Embryonic facial prominence (tissue), 1 donor: Measurements from ENCODE around the gene KCNK1.

Source experiments
- DNase-seq: peaks from one replicate; pipeline ENCODE4 v3.0.0-alpha.2; 2016; ENCODE audit errors: extremely low spot score

Gene KCNK1

DNA sequence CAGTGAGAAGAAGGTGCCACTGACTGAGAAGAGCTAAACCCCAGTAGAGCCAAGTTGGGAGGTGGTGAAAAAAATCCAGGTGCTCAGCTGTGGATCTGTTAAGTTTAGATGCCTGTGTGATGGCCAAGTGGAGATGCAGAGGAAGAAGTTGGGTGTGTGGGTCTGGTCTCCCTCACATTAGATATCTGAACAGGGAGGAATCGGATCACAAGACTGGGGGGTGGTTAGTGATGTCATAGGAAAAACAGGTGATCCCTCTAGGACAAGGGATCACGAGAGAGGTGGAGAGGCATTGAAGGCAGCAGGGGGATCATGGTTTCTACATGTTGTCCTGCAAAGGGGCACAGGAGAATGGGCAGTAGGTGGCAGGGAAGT, 22.6 kb downstream of the KCNK1 start:
- DNase-seq = no peak

DNA sequence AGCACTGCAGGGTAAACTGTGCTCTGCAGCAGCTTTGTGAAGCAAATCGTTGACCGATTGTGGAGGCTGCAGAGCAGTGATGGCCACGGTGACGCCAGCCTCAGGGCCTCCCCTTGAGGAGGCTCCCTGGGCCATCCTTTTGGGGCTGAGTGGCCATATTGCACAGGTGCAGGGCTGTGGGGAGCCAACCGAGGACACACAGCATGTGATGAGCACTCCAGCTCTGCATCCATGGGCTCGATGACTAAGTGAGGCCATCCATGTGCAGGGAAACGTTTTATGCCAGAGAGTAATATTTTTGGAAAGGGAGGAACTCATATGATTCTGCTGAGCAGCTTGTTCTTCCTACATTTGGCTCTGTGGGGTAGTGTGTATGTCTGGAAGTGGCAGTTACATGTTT, 24.6 kb downstream of the KCNK1 start:
- no peak for DNase-seq

DNA sequence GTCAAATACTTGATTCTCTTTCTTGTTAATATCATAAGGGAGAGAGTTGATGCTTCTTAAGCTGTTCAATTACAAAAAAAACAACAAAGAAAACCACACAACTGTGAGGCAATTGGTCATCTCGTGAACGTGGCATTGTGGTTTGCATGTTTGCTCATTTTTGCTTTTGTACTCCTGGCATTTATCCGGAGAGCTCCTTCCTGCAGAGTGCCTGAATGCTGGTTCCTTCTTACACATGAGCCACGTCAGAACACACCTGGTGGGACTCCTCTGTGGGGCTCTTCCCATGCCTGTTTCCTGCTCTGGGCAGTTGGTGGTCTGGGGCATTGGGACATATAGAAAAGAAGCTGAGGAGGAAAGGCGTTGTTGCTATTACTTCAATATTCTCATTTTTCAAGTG, 25.7 kb downstream of the KCNK1 start:
- no peak for DNase-seq

DNA sequence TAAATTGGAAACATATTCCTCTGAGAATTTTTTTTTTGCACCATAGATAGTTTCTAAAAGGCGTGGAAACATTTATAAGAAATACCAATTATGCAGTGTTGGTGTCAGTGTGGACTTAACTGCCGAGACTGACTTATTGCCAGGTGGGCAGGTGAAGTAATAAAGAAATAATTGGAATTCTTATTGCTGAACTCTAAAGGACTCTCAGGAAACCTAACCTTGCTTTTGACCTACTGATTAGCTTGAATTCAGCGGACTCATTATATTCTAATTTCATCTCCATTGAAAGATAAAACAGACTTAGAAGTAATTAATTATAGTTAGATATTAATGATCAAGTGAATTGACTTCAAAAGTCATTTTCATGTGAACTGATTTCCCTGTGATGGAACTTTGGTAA, 26.3 kb downstream of the KCNK1 start:
- no peak for DNase-seq

DNA sequence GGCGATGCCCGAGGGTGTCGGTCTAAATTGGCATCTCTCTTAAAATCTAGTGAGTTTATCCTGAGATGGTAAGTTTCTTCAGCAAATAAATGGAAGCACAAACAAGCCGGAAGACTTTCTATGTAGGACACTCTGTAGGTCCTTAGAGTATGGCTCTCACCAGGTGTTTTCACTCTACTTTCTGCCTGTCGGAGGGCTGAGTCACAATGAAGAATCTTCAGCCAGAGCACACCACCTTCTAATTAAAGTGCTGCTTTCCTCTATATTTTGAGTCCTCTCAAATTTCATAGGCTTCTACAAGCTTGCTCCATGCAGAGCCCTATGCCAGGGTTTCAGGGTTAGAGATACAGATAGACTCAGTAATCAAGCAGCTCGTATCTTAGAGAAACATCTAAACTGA, 27.1 kb downstream of the KCNK1 start:
- no peak for DNase-seq

DNA sequence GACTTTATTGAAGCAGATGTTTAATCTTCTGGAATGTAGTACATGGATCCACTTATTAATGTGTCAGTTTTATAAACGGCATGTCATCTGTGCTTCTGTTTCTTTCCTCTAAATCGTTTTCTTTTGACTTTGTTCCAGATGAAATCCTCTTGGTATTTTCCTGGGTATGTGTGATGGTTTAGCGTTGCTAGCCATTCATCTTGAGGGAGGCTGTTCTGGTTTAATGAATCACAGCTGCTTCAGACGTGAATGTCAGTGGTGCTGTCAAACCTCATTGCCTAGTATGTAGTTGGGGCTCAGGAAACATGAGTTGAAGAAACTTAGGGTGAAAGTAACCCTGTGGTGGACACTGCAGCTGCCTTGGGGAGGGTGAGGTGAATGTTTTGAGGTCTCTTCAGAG, 33.2 kb downstream of the KCNK1 start:
- peak; percentile 45 for DNase-seq

DNA sequence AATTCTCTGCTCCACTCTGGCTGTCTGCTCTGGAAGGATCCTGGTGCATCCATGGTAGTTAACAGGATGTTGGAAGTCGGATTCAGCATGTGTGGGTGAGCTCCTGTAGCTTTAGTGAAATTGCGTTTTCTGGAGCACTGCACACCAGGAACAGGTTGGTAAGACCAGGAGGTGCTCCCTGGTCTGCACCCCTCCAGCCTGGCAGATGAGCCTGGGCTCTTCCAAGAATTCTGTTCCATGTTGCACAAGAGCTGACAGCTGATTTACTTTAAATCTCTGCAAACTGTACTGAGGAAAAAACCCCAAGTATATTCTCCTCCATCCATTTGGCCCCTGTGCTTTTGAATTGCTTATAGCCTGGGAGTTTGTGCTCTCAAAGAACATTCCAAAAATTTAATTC, 33.7 kb downstream of the KCNK1 start:
- DNase-seq = no peak

DNA sequence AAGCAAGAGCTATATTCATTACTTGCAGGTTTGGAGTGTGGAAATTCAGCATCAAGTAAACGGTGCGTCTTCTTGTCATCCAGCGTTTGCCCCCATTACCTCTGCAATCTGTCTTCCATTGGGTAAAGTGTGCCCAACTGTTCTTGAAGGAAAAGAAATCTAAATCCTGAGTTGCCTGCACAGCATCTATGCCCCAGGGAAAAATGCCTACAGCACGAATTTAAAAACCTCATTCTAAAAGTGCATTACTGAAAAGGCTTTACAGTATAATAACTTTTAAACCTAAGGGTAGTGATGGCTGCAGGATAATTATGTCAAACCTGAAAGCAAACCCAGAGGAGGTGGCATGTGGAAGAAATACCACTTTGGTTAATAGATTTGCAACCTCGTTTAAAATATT, 37.2 kb downstream of the KCNK1 start:
- no peak for DNase-seq

DNA sequence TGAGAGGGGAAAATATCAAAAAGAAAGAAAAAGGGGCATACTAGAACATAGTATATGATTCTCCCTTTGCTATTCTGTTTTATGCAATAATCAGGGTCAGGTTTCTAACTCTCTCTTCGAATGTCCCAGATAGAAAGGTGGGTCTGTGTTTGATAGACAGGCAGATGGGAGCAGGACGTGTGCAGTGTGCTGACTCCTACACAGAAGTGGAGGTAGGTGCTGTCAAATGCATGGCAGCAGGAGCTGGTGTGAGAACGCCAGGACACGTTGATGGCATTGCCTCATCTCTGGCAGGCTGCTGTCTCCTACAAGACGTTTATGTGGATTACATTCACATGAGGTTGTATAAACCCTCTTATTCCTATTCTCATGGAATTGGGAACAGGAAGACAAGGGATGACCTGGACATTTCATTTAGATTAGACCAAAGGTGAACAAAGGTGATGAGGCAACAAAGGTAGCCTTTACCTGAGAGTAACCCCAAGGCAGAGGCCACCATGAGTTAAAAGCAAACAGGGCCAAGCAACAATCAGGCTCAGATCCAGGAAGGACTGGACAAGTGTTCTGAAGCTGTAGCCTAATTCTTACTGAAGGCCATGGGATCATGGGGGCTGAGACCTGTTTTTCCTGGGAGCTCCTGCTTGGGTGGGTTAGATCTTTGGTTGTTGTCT, 37.8 kb downstream of the KCNK1 start:
- no peak for DNase-seq

DNA sequence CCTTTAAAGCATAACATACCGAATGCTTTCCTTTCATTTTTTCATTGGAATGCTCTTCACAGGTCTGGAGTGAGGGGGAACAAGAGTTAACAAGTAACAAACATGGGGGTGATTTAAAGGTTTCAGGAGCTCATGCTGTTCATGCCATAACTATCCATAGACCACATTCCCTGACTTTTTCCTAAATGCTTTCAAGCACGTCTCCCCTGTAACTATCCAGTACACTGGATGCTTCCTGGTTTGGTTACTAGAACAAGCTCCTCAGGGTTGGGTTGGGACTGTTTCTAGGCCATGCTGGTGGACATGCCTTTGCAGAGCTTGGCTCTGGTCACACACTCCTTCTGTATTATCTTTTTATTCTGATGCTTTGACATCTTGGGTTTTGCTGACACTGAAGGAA, 38.6 kb downstream of the KCNK1 start:
- DNase-seq = no peak

DNA sequence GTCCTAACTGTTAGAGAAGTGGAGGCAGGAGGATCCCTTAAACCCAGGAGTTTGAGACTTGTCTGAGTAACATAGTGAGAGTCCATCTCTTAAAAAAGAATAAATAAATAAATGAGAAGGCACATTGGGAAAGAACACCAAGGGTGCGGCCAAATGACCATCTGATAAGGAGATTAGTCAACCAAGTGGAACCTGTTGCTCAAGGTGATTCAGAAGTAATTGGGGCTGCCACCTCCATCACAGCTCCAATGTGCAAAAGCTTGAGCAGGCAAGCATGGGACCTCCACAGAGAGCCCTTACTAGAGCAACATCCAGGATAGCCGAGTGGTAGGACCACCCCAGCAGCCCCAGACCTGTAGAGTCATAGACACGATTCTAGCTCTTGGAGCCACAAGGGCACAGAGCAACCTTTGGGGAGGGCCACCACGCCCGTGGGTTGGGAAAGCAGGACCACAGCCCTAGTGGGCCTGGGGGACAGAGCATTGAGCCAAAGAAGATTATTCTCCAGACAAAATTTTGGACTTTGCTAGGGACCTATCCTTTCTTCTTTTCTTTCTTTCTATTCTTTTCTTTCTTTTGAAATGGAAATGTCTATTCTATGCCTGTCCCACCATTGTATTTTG, 40.9 kb downstream of the KCNK1 start:
- DNase-seq = no peak

DNA sequence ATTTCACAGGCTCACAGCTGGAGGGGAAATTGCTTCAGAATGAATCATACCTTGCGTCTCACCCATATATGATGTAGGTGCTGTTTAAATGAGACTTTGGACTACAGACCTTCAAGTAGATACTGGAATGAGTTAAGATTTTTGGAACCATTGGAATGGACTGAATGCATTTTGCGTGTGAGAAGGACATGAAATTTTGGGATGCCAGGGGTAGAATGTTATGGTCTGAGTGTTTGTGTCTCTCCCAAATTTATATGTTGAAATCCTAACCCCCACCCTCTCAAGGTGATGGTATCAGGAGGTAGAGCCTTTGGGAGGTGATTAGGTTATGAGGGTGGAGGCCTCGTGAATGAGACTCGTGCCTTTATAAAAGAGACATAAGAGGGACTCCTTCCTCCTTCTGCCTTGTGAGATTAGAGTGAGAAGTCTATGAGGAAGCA, 41.4 kb downstream of the KCNK1 start:
- no peak for DNase-seq

DNA sequence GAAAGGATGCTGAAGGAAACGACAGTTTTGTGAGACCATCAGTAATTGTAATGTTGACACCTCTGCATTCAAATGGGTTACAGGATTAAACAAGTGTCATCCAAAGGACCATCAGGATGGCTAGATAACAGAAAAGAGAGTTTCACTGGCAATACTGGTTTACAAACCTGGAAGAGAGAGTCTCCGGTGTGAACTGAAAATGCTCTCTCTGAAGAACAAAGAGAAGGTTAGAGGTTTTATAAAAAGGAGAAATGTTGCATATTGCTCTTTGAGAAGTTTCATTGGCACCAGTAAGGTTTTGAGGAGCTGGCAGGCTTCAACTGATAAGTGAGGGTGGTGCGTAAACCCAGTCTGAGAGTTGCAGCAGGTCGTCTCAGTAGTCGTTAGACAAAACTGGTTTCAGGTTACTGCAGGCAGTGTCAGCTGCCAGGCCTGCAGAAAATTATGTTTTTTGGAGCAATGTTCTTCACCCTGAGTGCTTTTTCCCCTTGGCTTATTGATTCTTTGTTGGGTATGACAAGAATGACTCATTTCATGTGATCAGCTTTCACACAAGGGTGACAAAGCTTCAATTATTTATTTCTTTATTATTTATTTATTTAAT, 42.2 kb downstream of the KCNK1 start:
- no peak for DNase-seq

DNA sequence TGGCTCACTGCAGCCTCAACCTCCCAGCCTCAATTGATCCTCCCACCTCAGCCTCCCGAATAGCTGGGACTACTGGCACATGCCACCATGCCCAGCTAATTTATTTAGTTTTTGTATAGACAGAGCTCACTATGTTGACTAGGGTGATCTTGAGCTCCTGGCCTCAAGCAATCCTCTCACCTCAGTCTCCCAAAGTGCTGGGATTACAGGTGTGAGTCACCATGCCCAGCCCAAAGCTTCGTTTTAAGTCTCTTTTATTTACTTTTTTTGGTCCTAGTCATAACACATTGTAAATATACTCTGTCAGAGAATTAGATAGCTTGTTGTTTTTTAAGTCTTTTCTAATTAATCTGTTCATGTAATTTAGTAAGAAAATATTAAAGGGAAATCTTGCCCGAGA, 42.8 kb downstream of the KCNK1 start:
- no peak for DNase-seq

DNA sequence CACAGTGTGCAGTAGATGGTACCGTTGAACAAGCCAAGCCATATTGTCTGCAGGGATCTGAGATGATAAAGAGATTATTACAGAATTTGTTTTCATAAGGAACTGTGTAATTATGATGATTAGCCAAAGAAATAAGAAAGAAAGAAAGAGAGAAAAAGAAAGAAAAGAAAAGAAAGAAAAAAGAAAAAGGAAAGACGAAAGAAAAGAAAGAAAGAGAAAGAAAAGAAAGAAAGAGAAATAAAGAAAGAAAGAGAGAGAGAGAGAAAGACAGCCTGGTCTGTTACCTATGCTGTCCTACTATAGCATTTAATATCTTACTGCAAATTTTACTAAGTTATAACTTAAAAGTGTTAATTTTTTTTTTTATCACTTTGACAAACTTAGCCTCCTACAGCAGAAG, 43.6 kb downstream of the KCNK1 start:
- DNase-seq = no peak

DNA sequence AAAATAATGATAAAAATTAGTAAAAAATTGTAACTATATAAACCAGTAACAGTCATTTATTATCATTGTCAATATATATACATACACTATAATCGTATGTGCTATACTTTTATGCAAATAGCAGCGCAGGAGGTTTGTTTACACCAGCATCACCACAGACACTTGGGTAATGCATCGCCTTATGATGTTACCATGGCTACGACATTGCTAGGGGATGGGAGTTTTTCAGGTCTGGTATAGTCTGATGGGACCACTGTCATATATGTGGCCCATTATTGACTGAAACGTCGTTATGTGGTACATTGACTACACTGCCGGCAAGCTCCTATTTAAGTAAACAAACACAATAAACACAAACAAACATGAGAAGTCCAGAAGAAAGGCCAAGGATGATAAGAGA, 45.6 kb downstream of the KCNK1 start:
- no peak for DNase-seq

DNA sequence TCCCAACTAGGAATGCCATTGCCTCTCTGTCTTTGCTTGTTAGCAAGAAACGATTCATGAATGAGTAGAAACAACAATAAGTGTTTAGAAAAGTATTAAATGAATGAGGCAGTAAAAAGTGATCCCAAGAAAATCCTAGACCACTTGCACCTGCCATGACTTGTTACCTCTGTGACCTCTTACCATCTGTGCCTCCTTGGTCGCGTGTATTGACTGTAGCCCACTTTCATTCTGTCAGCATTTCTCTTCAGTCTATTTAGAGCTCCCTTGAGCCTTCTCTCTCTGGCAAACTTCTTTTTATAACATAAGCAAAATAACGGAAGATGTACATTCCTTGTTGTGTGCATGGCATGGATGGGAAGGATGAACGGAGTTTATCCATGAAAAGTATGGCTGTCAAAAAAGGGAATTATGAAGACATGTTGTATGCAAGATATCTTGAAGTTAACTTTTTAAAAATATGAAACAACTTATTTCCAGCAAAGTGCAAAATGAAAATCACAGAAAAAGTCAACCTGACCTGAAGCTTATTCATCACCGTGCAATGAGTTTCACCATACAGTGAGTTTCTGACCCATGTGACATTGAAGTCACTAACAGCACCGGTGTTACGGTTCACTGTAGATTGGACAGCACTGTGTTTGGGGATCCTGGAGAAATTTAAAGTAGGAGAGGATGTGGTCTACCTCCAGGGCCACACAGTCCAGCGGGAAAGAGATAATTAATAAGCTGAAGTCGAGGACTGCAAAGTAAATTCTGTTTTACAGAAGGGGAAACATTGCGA, 47.7 kb downstream of the KCNK1 start:
- no peak for DNase-seq

DNA sequence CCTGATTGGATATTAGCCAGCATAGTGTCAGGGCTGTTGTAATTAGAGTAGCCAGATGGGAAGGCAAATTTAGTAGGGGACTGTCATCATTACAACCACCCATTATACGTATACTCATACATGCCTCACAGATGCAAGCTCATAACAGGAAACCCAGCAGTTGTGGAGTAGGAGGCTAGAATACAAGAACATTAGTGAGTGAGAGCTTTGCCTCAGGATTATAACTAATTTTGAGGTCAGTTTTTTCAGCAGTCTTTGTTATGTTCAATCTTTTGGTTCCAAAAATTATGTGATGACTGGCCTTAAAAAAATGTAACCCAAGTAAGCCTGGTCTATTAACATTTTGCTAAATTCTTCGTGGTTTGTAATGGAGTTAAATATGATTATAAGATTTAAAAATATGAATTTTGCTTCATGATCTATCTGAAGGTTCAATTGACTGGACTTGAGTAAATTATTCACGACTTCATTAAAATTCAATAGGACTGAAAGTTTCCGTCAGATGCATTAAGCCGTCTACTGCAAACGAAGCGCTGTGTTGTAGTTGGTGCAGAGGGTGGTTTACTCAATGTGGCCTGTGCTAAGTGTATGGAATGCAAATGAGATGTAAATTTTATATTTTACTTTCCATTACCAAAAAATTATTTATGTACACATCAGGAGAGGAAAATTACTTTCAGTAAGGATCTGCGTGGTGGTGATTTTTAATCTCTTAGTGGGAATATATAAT, 48.8 kb downstream of the KCNK1 start:
- no peak for DNase-seq

DNA sequence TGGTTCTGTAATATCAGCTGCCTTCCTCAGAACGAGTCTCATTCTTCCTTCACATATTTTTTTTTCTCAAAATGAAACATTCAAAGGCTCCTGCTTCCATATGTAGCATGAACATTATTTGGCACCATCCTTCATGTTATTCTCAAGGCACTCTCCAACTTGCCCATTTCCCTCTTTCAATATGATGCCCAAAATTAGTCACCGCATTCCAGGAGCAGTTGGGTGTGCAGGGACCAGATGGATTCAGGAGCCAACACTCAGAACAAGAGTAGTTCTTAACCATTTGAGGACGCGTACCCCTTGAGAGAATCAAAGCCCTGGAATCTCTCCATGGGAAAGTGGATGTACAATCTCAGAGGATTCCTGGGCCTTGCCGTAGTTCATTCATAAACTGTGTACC, 50.3 kb downstream of the KCNK1 start:
- DNase-seq = no peak

DNA sequence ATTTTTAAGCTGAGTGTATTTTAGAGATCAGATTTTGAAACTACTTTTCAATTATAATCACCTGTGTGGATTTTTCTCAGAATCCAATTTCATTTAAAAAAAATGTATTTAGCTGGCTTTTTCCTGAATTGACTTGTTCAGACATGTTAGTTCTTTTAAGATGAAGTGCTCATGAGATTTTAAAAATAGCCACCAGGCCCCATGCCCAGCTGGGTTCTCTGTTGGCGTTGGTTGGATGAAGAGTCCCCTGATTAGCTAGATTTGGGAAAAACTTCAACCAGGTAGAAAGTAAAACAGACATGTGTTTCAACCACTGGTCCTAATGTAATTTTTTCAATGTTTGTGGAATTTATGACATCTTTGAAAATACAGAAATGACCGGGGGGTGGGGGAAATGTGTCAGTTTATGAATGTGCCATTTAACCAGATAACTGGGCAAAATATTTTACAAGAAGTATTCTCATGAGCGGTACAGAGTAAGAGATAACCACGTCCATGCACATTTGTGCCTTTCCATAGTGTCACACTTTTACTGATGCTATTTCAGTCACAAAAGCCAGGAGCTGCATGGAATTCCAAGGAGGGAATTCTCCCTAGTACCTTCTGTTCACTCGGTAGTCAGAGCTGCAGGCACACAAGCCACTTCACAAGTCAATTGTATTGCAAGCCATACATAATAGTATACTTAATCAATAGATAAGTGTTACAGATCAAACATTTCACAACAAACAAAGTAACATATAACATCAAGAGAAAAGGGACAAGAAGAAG, 51.1 kb downstream of the KCNK1 start:
- DNase-seq = no peak

DNA sequence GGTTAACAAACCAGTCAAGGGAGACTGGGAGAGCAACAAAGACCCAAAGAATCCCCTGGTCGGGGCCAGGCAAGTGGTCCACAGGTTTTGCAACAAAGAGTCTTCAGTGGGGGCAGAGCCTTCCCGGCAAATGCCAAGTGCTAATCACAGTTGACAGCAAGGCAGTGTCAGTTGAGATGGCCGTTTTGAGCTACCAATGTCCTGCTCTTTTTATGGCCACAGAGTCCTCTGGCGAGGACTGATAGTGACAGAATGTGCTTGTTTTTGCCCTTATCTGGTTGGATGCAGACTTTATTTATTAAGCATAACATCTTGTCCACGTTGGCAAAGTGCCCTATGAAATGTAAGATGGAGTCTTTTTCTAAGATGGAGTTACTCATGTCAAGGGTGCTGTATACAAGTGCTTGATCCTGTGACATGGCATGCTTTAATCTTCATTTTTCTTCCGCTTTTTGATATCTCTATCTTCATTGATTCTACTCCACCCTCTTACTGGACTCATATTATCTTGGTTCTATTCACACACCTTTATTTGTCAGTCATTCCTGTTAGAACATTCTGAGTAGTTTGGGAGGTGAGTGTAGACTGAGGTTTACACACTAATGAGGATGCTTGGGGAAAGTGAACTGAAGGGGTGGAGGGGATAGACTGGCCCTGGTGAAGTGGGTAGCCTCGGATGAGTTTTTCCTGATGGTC, 51.8 kb downstream of the KCNK1 start:
- no peak for DNase-seq
